ENCODE results near the gene SEPTIN1.

SEPTIN1 gene, protein sequence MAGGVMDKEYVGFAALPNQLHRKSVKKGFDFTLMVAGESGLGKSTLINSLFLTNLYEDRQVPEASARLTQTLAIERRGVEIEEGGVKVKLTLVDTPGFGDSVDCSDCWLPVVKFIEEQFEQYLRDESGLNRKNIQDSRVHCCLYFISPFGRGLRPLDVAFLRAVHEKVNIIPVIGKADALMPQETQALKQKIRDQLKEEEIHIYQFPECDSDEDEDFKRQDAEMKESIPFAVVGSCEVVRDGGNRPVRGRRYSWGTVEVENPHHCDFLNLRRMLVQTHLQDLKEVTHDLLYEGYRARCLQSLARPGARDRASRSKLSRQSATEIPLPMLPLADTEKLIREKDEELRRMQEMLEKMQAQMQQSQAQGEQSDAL

GRCh38 chr16:30382111-30382881 is at the start of gene SEPTIN1:
Gene SEPTIN1, minus strand, starts transcription at chr16:30382561. Its CDS starts 19 bp downstream, at chr16:30382542.
- DNase-seq (ENCODE audit: low spot score): no peak

GRCh38 chr16:30430428-30430970 is 48.1 kb upstream of the SEPTIN1 start:
- DNase-seq (ENCODE audit: low spot score): no peak

GRCh38 chr16:30429678-30430427 is 47.5 kb upstream of the SEPTIN1 start, which contains the start of gene DCTPP1:
Gene DCTPP1, minus strand, starts transcription at chr16:30430030. Its CDS starts 50 bp downstream, at chr16:30429980.
- peak; percentile 91 for DNase-seq (ENCODE audit: low spot score)

GRCh38 chr16:30429418-30429677 is 47.0 kb upstream of the SEPTIN1 start:
- no peak for DNase-seq (ENCODE audit: low spot score)

GRCh38 chr16:30428055-30428454 is 45.7 kb upstream of the SEPTIN1 start:
- no peak for DNase-seq (ENCODE audit: low spot score)

GRCh38 chr16:30421010-30421409 is 38.6 kb upstream of the SEPTIN1 start:
- no peak for DNase-seq (ENCODE audit: low spot score)

GRCh38 chr16:30418350-30419181 is 36.2 kb upstream of the SEPTIN1 start:
- DNase-seq (ENCODE audit: low spot score): no peak

DNA sequence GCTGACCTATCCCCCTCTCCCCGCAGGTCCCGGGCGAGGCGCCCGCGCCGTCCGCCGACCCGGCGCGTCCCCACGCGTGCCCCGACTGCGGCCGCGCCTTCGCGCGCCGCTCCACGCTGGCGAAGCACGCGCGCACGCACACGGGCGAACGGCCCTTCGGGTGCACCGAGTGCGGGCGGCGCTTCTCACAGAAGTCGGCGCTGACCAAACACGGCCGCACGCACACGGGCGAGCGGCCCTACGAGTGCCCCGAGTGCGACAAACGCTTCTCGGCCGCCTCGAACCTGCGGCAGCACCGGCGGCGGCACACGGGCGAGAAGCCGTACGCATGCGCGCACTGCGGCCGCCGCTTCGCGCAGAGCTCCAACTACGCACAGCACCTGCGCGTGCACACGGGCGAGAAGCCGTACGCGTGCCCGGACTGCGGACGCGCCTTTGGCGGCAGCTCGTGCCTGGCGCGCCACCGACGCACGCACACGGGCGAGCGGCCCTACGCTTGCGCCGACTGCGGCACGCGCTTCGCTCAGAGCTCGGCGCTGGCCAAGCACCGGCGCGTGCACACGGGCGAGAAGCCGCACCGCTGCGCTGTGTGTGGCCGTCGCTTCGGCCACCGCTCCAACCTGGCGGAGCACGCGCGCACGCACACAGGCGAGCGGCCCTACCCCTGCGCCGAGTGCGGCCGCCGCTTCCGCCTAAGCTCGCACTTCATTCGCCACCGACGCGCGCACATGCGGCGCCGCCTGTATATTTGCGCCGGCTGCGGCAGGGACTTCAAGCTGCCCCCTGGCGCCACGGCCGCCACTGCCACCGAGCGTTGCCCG is 35.4 kb upstream of the SEPTIN1 start:
- peak; percentile 84 for DNase-seq (ENCODE audit: low spot score)

- DNase-seq (ENCODE audit: low spot score): no peak
These were observed 34.5 kb upstream of the SEPTIN1 start for GRCh38 chr16:30416624-30417528.

GRCh38 chr16:30416047-30416603 is 33.8 kb upstream of the SEPTIN1 start:
- DNase-seq (ENCODE audit: low spot score): no peak

DNA sequence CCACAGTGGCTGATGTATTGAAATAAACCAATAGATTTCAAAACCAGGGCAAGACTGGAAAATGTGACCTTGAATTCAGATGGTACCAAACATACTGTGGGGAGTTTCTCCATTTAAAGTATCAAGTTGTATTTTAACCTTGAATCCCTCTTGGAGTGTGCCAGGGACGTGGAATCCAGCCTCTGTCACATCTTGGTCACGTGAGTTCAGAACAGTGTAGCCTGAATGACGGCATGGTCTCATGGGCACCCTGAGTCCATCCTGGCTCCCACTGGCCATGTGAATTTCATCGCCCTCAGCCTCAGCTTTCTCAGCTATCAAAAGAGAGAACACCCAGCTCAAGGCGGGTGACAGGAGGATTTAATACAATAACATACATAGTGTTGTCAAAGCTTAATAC is 31.8 kb upstream of the SEPTIN1 start:
- DNase-seq (ENCODE audit: low spot score): no peak

DNA sequence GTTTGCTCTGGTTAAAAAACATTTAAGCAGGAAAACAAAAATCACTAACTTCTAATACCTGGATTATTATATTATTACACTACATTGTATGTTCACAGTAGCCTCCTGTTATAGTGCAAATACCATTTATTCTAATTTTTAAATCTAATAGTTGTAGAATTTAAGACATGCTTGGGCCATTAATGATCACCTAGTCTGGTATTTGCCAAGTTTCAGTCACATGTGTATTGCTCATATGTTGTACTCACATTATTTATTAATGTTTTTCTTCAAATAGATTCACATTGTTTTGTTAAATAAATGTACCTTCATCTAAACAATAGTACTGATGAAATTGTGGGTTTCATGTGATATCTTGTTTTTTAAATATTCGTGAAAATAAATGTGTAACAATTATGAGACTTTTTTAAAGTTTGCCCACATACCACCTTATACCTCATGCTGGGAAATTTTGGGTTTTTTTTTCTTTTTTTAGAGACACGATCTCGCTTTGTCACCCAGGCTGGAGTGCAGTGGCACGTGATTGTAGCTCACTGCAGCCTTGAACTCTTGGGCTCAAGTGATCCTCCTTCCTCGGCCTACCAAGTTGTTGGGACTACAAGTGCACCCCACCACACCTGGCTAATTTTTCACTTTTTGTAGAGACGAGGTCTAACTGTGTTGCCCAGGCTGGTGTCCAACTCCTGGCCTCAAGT is 30.9 kb upstream of the SEPTIN1 start:
- DNase-seq (ENCODE audit: low spot score): no peak

GRCh38 chr16:30409125-30410060 is 27.0 kb upstream of the SEPTIN1 start:
- peak; percentile 84 for DNase-seq (ENCODE audit: low spot score)

DNA sequence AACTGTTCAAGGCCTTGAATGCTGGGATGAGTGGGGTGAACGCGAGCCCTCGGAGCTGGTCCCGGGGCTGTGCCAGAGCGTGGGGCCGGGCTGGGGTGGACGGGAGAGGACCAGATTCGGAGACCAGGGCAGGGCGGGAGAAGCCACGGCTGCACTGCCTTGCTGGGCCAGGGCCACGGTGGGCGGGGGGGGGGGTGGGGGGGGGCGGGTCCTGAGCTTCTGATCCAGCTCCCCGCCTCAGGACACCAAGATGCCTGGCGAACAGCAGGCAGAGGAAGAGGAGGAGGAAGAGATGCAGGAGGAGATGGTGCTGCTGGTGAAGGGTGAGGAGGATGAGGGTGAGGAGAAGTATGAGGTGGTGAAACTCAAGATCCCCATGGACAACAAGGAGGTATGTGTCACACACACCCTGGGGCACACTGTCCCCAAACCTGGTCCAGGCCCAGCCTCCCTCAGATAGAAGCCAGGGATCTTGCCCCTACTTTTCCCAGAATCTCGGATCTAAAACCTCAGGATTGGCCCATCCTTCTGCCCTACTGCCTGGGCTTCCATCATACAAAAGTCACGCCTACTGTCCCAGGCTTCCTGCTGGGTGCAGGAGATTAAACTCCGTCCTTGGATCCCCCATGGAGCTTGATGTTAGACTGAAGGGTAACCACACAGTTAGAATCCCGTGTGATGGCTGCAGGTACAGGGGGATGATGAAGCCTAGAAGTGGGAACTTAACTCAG is 25.6 kb upstream of the SEPTIN1 start:
- no peak for DNase-seq (ENCODE audit: low spot score)

DNA sequence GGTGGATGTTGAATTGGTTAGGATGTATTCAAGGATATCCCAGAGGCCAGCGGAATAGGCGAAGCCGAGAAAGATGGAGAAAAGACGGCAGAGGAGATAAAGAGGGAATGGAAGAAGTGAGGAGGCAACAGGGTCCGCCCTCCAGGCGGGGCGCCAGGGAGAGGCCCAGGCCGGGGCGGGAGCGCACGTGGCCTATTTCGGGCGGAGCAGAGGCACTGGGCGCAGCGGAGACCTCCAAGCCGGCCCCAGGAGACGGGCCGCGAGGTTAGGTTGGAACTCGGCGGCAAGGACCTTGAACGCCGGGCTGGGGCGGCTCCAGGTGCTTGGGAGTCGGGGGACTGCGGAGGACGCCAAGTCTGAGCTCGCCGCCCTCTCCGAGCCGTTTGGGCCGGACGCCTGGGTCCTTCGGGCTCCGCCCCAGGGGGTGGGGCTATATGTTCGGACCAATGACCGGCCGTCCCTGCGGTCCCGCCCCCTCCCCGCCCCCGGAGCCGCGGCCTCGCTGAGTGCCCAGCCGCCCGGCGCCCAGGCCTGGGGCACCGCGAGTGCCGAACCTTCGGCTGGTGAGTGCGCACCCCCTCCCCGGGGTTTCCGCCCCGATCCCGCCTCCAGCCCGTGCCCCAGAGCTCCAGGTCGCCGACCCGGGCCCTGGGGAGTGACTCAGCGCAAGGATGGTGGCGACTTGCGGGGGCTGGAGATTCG is 24.9 kb upstream of the SEPTIN1 start, which contains the start of gene ZNF771:
TSS of gene ZNF771 (plus strand) at position 505 of the 702 bp plus-strand sequence. CDS start 448 bp downstream, outside the sequence.
- peak; percentile 80 for DNase-seq (ENCODE audit: low spot score)

DNA sequence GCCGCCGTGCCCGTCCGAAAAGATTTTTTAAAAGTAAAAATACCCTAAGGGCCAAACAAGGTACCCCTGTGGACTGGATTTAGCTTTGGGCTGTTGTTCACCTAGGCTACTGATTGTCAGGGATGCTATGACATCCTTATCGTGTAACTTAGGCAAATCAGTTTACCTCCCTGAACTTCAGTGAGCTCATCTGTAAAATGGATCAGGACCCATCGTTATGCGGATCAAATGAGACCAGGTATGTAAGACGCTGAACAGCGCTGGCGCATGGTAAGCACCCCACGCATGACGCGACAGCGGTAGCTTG is 24.4 kb upstream of the SEPTIN1 start:
- no peak for DNase-seq (ENCODE audit: low spot score)
